Renal pelvis (tissue), 4 donors: ENCODE data around the gene SLC7A7. TPM values are rescaled to one million over a fixed set of nuclear protein-coding genes. Genes with fewer than 3 reads are reported as not detected.
"Not testable (repeated sequence)": the region's sequence is repeated elsewhere in the genome, so short reads cannot be mapped to it uniquely, and the experiment has no call there.

ENCODE experiments used
- DNase-seq: peaks from one replicate; pipeline ENCODE4 v3.0.0-alpha.2; 2013
- polyA plus RNA-seq, 3 donors: library from polyadenylated mRNA; unstranded; fragments of 120-200 nt; gene quantifications; one replicate each; pipeline ENCODE4 v1.2.1, GENCODE V29; 2013; ENCODE audit not compliant: insufficient read length in 3 of 3

The SLC7A7 gene
- polyA plus RNA-seq, 3 donors: 114 to 130 (median 129) TPM

DNA sequence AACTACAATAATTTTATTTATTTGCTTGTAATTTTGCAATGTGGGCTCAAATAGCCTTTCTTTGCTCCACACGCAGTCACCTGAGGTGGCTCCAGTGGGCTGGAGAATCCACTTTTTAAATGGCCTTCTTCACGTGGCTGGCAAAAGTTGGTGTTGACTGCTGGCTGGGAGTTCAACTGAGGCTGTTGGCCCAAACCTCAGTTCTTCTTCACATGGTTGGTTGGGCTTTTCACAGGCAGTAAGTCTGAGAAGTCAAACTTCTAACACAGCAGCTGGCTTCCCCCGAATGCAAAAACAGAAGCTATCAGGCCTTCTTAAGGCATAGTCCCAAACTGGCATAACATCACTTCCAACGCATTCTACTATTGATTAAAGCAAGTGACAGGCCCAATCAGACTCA is 50.9 kb downstream of the SLC7A7 start:
- no peak for DNase-seq

DNA sequence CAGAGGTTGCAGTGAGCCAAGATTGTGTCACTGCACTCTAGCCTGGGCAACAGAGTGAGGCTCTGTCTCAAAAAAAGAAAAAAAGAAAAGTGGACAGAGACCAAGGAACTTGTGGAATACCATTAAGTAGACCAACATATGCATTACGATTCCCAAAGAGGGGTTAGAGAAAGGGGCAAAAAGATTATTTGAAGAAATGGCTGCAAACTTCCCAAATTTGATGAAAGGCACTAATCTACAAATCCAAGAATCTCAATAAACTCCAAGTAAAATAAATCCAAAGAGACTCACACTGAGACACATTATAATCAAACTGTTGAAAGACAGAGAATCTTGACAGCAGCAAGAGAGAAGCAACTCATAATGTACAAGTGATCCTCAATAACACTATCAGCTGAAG is 53.5 kb downstream of the SLC7A7 start:
- DNase-seq: no peak

DNA sequence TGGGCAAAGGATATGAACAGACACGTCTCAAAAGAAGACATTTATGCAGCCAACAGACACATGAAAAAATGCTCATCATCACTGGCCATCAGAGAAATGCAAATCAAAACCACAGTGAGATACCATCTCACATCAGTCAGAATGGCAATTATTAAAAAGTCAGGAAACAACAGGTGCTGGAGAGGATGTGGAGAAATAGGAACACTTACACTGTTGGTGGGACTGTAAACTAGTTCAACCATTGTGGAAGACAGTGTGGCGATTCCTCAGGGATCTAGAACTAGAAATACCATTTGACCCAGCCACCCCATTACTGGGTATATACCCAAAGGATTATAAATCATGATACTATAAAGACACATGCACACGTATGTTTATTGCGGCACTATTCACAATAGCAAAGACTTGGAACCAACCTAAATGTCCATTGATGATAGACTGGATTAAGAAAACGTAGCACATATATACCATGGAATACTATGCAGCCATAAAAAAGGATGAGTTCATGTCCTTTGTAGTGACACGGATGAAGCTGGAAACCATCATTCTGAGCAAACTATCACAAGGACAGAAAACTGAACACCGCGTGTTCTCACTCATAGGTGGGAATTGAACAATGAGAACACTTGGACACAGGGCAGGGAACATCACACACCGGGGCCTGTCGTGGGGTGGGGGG is 57.1 kb downstream of the SLC7A7 start:
- not testable (repeated sequence) for DNase-seq

DNA sequence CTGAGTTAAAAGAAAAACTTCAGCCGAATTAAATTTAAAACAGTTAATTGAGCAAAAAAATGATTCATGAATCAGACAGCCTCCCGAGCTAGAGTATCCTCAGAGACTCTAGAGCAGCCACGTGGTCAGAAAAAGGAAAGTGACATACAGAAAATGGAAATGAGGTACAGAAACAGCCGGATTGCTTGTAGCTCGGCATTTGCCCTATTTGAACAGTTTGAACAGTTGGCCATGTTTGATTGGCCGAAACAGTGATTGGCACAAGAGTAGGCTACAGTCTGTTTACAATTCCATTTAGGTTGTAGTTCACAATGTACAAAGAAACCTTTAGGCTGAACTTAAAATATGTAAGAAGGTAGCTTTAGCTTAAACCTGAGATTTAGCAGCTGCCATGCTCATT is 61.6 kb downstream of the SLC7A7 start:
- DNase-seq: no peak

DNA sequence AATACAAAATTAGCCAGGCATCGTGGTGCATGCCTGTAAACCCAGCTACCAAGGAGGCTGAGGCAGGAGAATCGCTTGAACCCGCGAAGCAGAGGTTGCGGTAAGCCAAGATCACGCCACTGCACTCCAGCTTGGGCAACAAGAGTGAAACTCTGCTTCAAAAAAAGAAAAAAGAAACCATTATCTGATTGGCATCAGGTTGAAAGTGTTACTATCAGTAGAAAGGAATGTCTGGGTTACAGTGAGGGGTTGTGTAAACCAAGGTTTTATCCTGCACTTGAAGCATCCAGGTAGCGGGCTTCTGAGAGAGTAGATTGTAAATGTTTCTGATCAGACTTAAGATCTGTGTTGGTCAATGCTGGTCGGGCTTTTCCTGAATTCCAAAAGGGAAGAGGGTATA is 62.8 kb downstream of the SLC7A7 start:
- DNase-seq: no peak

DNA sequence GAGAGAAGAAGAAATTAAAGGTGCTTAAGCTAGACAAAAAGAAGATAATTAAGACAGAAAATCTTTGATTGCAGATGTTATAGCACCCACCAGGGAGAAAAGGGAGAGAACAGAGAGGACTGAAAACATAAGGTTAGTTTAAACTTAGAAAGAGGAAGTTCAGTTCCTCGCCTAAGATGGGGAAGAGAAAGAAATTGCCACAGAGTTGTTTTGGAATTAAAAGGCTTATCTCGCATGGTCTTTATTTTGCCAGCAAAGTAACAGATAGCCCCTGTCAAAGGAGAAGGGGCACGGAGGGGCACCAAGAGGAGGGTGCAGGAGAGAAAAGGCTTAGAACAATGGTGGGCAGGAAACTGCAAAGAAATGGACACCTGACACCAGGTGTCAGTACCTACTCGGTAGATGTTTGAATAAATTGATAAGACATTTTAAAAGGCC is 66.6 kb downstream of the SLC7A7 start:
- DNase-seq: no peak

DNA sequence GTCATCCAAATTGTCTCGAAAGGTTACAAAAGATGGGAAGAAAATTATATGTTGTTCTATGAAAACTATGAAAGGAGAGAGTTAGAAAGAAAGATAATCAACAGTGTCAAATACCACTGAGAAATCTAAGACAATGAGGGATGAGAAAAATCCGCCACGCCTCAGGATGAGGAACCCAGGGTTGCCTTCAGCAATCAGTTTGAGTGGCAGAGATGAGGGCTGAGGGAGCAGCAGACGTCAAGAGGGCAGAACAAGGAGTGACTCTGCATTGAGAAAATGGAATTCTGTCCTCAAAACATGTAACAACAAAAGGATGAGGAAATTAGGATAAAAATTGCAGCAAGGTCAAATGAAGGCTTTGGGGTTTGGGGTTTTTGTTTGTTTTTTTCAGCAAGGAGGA is 67.0 kb downstream of the SLC7A7 start:
- no peak for DNase-seq

DNA sequence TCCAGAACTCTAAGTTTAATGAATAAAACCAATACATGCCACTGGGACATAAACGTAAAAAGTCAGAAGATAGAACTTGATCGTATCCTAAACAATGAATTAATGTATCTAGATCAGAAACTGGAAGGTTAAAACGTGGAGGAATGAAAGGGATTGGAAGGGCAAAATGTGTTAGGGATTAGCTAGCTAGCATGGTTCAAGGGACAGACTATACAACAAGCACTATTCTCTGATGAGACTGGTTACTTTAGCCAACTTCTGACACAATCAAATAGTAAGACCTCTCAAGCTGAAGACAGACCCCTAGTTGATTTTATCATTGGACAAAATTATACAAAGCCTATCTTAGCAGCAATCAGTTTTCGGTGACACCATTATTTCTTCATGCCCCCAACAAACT is 67.5 kb downstream of the SLC7A7 start:
- DNase-seq: no peak

DNA sequence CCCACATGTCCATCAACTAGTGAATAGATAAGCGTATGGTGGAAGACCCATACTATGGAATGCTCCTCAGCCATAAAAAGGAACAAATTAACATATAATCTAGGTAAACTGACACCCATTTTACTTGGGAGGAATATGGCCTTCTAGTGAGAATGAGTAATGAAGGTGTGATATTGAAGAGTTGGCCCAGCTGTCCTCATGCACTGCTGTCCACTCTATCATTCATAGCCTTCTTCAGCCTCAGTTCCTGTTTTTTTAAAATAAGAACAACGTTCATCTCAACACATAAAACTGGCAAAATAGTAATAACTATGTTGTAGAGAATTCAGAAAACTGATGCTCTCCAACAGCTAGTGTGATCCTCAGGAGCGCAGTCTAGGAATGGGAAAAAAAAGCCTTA is 75.2 kb downstream of the SLC7A7 start:
- DNase-seq: no peak

DNA sequence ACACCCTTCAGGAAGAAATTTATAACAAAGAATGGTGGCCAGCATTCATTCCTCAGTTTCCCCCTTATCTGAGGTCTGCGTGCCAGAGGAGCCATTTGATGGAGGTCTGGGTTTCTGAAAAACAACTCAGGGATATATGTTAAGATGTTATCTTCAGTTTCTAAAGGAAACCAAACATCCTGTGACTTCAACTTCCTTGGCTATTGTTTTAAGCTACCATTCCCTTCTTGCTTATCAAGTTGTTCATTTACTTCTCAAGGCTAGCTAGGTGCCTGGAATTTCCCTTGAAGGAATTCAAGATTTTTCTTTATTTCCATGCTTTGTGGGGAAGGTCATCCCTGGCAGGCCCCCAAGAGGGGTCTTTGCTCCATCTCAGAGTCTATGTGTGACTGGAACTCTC is 75.8 kb downstream of the SLC7A7 start:
- no peak for DNase-seq

DNA sequence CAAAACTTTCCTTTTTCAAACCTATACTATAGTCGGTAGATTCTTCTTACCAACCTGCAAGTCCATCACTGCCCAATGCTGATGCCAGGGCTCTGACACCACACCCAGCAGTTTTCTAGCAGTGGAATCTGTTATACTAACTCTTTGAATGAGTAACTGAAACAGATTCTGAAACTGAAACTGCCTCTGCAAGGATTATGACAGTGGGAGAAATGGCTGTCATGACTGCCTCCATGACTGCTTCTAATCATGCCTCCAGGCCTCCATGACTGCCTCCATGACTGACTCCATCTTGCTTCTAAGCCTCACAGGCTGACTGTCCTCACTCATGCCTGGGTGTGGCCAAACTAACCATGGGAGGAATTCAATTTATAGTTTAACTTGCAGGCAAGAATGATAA is 78.2 kb downstream of the SLC7A7 start:
- no peak for DNase-seq

DNA sequence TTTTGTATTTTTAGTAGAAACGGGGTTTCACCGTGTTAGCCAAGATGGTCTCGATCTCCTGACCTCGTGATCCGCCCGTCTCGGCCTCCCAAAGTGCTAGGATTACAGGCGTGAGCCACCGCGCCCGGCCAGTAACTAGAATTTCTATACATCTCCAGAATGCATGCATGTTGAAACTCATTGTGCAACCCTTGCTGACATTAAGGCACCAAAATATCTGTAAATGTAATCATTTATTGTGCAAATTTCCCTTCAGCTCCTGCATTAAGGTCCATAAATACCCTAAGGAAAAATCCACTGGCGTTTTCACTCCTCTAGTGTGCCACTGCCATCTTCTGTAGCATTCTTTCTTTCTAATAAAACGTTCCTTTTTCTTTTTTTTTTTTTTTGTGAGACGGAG is 78.9 kb downstream of the SLC7A7 start:
- not testable (repeated sequence) for DNase-seq

DNA sequence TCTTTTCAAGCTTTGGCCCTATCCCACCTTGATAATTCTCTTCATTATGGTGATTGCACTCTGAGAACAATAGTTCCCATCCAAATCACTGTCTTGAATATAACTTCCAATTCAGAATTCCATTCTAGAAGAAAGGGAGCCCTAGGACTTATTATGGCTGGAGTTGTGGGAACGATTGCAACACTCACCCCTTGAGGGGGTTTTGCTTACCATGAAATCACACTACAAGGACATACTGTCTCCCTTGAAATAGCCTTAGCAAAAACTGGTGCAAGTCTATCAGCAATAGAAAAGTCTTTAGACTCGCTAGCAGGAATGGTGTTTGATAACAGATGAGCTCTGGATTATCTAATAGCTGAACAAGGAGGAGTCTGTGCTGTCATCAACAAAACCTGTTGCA is 80.1 kb downstream of the SLC7A7 start:
- no peak for DNase-seq

DNA sequence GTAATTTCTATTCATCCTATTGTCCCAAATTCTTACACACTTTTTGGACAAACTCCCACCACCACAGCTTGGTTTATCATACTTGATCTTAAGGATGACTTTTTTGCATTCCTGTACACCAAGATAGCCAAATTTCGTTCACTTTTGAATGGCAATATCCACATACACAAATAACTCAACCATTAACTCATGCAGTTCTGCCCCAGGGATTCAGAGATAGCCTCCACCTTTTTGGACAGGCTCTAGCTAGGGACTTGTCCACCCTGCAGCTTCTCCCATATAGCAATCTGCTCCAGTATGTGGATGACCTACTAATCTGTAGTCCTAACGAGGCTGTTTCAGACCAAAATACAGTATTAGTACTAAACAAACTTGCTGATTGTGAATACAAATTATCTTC is 81.4 kb downstream of the SLC7A7 start:
- DNase-seq: no peak

DNA sequence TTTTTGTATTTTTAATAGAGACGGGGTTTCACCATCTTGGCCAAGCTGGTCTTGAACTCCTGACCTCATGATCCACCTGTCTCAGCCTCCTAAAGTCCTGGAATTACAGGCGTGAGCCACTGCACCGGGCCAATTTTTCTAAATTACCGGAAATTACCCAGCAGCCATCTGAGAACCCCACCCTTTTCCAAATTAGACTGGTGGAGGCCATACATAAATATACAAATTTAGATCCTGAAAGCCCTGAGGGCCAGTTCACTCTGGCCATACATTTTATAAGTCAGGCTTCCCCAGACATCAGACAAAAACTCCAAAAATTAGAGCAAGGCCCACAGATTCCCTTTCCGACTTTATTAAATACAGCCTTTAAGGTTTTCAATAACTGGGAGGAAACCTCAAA is 83.2 kb downstream of the SLC7A7 start:
- not testable (repeated sequence) for DNase-seq

DNA sequence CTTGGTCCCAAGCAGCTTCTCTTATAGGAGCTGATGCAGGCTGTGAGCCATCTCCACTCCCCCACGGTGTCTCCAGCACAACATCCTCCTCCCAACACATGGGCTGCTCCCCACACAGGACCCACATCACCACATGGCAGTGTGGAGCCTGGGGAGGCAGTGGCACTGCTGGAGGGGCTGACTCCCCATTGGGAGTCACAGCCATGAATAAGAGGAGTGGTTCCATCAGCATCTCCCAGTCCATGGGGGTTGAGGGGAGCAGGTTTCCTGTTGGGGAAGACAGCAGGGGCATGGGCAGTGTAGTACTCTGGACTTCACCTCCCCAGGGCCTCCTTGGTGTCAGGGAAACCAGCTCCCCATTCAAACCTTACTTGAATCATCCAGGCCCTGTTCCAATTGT is 89.2 kb downstream of the SLC7A7 start:
- DNase-seq: no peak

DNA sequence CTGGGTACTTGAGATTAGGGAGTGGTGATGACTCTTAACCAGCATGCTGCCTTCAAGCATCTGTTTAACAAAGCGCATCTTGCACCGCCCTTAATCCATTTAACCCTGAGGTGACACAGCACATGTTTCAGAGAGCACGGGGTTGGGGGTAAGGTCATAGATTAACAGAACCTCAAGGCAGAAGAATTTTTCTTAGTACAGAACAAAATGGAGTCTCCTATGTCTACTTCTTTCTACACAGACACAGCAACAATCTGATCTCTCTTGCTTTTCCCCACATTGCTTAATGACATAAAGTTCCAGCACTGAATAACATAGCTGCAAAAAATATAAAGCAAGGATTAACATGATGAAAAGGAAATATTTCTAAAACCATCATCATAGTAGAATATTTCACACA is 89.9 kb downstream of the SLC7A7 start:
- DNase-seq: not testable (repeated sequence)

DNA sequence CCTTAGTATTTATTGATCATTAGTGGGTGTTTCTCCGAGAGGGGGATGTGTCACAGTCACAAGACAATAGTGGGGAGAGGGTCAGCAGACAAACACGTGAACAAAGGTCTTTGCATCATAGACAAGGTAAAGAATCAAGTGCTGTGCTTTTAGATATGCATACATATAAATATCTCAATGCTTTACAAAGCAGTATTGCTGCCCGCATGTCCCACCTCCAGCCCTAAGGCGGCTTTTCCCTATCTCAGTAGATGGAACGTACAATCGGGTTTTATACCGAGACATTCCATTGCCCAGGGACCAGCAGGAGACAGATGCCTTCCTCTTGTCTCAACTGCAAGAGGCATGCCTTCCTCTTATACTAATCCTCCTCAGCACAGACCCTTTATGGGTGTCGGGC is 90.4 kb downstream of the SLC7A7 start:
- DNase-seq: not testable (repeated sequence)

DNA sequence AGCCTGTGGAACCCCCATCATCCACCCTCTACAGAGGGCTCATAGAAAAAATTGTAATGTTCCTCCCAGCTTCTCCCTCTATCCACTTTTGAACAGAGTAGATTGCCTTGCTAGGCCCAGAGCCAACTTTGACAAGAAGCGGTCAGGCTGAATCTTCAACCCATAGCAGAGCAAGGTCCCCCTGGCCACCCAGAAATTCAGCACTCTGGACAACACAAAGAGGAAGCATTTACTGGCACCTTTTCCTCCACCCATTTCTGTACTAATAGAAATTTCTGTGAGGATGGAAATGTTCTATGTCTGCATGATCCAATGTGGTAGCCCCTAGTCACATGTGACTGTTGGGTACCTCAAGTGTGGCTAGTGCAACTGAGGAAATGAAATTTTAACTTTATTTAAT is 91.4 kb downstream of the SLC7A7 start:
- no peak for DNase-seq

Other genes starting within 250 kb of the SLC7A7 start
- 100 to 1,000 TPM; 231 to 273 (median 251) TPM for gene DAD1, start 226.2 kb downstream of the SLC7A7 start, polyA plus RNA-seq
- gene ABHD4, start 217.1 kb downstream of the SLC7A7 start, polyA plus RNA-seq: 10 to 100 TPM; 47.1 to 56.9 (median 49.4) TPM
- under 1 TPM; 0.19 to 0.40 (median 0.38) TPM for gene OR6J1, start 171.1 kb downstream of the SLC7A7 start, polyA plus RNA-seq
- gene OXA1L, start 48.7 kb downstream of the SLC7A7 start, polyA plus RNA-seq: 100 to 1,000 TPM; 130 to 148 (median 140) TPM
- 100 to 1,000 TPM in 1 of 3 donors, 10 to 100 TPM in 2; 87.6 to 107 (median 93.7) TPM for gene MRPL52, start 14.5 kb upstream of the SLC7A7 start, polyA plus RNA-seq
- 100 to 1,000 TPM; 123 to 161 (median 159) TPM for gene MMP14, start 21.1 kb upstream of the SLC7A7 start, polyA plus RNA-seq
- gene LRP10, start 56.3 kb upstream of the SLC7A7 start, polyA plus RNA-seq: 10 to 100 TPM; 79.1 to 94.9 (median 93.9) TPM
- gene REM2, start 67.8 kb upstream of the SLC7A7 start, polyA plus RNA-seq: 1 to 10 TPM; 1.9 to 2.1 (median 1.9) TPM
- gene RBM23, start 103.7 kb upstream of the SLC7A7 start, polyA plus RNA-seq: 100 to 1,000 TPM; 121 to 144 (median 123) TPM
- gene PRMT5, start 113.9 kb upstream of the SLC7A7 start, polyA plus RNA-seq: 100 to 1,000 TPM; 150 to 181 (median 161) TPM
- 10 to 100 TPM; 51.9 to 64.0 (median 59.9) TPM for gene HAUS4, start 141.7 kb upstream of the SLC7A7 start, polyA plus RNA-seq
- 100 to 1,000 TPM in 2 of 3 donors, 10 to 100 TPM in 1; 77.4 to 120 (median 103) TPM for gene AJUBA, start 167.1 kb upstream of the SLC7A7 start, polyA plus RNA-seq
- gene C14orf93, start 194.7 kb upstream of the SLC7A7 start, polyA plus RNA-seq: 10 to 100 TPM; 19.9 to 27.2 (median 22.5) TPM
- gene PSMB5, start 219.5 kb upstream of the SLC7A7 start, polyA plus RNA-seq: 100 to 1,000 TPM; 207 to 269 (median 224) TPM
- under 1 TPM in 1 of 3 donors, not detected in 2; 0.04 TPM for gene PSMB11, start 226.8 kb upstream of the SLC7A7 start, polyA plus RNA-seq
- gene CDH24, start 242.1 kb upstream of the SLC7A7 start, polyA plus RNA-seq: 10 to 100 TPM; 22.9 to 38.2 (median 23.9) TPM